HG03439 (cell line): Measurements from ENCODE around the gene PTPN11.
"Not testable (repeated sequence)": the region's sequence is repeated elsewhere in the genome, so short reads cannot be mapped to it uniquely, and the experiment has no call there.

Source experiments
- ATAC-seq: cut with Tn5 transposase; IDR thresholded peaks from one replicate; pipeline ENCODE4 v1.9.1; 2021; ENCODE audit warnings: mild to moderate bottlenecking, moderate library complexity; ENCODE audit not compliant: unreplicated experiment

PTPN11 gene

DNA sequence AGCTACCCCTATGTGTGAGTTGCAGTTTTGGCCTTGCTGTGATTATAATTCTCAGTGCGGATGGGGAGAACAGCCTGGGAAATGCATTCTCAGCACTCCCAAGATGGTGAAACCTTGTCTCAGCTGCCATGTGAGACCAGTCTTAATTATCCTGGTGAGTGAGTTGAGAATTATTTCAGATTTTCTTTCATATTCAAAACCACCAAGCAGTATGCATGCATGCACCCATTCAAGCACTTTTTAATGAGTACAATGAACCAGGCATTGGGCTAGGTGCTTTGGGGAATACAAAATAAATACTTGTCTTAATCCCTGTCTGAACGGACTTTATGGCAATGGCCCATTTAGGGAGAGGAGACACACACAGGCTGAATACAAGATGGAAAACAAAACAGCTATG lies 94.7 kb downstream of the PTPN11 start:
- ATAC-seq: no peak

DNA sequence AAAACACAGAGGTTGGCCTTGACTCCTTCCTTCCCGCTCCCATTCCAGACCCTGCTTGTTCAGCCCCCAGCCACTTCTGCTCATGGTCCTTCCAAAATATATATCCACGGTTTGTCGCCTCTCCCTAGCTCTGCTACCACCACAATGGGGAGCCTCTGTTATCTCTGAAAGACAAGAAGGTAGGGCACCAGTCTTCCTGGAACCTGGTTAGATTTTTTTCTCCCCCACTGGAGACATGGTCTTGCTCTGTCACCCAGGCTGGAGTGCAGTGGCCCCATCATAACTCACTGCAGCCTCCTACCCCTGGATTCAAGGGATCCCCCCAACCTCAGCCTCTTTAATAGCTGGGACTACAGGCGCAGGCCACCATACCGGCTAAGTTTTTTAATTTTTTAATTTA lies 95.7 kb downstream of the PTPN11 start:
- no peak for ATAC-seq

DNA sequence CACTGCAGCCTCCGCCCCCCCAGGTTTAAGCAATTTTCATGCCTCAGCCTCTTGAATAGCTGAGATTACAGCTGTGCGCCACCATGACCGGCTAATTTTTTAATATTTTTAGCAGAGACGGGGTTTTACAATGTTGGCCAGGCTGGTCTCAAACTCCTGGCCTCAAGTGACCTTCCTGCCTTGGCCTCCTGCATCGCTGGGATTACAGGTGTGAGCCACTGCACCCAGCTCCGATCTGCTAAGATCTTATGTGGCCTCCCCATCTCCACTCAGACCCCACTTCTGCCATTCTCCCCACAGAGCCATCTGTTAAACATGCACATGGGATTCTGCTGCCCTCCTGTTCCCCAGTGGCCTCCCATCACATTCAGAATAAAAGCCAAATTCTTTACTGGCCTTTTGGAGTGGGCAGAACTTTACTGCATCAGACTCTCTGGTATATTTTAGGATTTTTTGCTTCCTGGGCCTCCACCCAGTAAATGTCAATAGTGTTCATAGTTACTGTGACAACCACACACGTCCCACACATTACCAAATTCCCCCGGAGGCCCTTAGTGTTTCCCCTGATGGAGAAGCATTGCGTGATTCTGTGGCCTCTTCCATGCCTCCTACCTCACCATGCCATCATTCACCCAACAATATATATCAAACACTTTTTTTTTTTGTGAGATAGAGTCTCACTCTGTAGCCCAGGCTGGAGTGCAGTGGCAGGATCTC lies 96.3 kb downstream of the PTPN11 start:
- ATAC-seq: no peak

DNA sequence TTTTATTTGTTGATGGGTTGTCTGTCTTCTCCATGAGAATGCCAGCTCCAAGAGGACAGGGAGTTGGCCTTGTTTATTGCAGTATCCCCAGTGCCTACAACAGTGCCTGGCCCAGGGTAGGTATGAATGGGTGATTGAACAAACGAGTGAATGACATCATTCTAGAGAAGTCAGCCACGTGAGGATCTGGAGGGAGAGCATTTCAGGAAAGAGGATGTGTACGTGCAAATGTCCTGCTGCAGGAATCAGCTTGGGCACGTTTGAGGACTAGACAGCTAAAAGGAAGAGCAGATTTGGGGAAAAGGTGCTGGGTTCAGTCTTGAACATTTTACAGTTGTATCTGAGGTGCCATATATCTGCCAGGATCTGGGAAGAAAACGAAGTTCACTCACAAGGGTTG lies 97.1 kb downstream of the PTPN11 start:
- ATAC-seq: no peak

DNA sequence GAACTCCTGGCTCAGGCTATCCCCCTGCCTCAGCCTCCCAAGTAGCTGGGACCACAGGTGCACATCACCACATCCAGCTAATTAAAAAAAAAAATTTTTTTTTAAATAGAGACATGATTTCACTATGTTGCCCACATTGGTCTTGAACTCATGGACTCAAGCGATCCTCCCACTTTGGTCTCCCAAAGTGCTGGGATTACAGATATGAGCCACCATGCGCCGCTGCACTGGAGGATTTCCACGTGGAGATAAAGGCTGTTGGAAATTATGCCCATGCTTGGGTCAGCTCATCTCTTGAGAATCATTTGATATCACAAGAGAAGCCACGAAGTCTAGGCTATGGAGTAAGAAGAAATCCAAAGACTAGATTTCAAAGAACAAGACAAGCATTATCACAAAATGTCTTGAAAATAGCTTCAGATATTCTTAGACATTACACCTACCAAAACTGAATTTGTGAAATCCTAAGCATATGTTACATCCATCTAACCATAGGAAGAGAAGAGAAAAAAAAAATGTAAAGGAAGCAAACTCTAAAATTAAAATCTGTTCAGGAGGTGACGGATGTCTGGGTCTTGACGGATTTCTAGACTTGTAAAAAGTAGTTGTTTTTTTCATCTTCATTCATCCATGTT lies 99.1 kb downstream of the PTPN11 start:
- ATAC-seq: no peak

DNA sequence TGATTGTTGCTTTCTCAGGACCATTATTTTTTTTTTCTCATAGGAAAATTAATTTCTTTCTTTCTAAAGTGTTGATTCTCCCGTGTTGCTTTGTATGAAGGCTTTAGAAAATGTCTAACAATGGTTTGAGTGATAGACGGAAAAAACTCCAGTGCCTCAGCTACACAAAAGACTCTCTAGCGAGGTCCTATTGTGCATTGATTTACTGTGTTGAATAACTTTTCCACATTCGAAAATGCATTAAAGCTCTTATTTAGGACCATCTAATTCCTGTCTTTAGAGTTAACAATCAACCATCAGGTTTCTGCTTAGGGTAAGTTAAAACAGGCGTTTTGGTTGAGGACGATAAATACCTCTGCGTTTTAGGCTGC lies 99.6 kb downstream of the PTPN11 start:
- ATAC-seq: no peak

DNA sequence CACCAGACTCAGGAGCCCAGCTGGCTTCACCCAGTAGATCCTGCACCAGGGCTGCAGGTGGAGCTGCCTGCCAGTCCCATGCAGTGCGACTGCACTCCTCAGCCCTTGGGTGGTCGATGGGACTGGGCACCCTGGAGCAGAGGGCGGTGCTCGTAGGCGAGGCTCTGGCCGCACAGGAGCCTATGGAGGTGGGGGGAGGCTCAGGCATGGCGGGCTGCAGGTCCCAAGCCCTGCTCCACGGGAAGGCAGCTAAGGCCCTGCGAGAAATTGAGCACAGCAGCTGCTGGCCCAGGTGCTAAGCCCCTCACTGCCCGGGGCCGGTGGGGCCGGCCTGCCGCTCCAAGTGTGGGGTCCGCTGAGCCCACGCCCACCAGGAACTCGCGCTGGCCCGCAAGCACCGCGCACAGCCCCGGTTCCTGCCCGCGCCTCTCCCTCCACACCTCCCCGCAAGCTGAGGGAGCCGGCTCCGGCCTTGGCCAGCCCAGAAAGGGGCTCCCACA lies 101.1 kb downstream of the PTPN11 start:
- ATAC-seq: not testable (repeated sequence)

DNA sequence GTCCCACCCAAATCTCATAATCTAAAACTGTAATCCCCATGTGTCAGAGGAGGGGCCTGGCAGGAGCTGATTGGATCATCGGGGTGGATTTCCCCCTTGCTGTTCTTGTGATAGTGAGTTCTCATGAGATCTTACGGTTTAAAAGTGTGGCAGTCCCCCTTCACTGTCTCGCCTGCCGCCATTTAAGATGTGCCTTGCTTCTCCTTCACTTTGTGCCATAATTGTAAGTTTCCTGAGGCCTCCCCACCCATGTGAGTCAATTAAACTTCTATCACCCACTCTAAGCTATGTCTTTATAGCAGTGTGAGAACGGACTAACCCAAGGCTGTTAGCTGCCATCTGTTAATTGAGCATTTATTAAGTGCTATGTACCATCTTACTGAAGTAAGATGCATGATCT lies 105.1 kb downstream of the PTPN11 start:
- ATAC-seq: no peak

DNA sequence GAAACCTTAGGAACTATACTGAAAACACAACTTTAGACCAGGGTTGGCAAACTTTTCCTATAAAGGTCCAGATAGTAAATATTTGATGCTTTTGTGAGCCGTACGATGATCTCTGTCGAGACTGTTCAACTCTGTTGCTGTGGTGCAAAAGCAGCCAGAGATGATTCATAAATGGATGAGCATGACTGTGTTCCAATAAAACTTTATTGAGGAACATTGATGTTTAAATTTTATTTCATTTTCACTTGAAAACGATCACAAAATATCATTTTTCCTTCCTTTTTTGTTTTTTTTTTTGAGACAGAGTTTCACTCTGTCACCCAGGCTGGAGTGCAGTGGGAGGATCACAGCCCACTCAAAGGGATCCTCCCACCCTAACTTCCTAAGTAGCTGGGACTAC lies 105.5 kb downstream of the PTPN11 start:
- ATAC-seq: no peak

DNA sequence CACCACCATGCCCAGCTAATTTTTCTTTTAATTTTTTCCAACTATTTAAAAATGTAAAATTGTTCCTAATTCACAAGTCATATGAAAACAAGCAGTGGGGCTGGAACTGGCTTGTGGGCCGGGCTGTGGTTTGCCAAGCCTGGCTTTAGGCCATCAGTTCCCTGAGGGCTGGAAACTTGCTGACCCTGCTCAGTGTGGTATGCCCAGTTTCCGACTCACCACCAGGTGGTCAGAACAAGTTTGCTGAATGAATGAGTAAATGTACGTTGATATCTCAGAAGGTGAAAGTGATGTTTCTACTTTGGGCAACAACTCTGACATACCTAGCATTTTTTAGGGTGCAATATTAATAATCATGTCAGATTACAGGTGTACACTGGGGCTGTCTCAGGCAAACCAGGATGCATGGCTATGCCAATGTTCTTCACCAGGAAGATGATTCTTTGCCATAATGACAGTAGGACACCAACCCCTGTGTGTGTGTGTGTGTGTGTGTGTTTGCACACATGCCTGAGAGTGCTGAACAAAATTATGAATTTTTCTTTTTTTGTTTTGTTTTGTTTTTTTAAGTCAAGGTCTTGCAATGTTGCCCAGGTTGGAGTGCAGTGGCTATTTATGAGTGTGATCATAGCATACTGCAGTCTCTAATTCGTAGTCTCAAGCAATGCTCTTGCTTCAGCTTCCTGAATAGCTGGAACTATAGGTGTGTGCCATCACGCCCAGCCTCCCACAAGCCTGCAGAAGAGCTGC lies 106.1 kb downstream of the PTPN11 start:
- ATAC-seq: no peak

DNA sequence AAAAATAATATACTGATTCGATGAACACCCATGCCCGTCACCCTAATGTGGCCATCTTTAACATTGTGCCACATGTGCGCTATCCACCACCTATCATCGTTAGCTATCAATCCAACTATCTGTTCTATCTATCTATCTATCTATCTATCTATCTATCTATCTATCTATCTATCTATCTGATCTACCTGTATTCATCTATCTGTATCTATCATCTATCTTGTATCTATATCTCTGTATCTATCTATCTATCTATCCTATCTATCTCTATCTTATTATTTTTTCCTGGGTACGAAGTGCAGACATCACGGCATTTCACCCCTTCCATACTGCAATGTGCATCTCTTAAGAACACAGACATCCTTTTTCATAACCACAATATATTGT lies 106.7 kb downstream of the PTPN11 start:
- ATAC-seq: no peak

DNA sequence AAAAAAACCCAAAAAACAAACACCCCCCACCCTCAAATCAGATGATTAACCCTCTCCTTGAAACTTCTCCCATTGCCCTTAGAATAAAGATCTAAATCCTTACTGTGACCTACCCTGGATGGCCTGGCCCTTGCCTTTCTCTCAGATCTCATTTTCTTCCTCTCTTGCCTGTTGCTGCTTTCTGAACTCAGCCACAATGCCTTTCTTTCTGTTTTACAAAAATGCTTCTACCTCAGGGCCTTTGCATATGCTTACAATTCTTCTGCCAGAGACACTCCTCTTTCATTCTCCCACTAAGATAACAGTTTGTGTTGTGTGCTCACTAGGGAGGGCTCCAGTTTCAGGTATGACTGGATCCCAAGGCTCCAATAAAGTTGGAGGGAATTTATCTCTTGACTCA lies 108.3 kb downstream of the PTPN11 start:
- no peak for ATAC-seq

DNA sequence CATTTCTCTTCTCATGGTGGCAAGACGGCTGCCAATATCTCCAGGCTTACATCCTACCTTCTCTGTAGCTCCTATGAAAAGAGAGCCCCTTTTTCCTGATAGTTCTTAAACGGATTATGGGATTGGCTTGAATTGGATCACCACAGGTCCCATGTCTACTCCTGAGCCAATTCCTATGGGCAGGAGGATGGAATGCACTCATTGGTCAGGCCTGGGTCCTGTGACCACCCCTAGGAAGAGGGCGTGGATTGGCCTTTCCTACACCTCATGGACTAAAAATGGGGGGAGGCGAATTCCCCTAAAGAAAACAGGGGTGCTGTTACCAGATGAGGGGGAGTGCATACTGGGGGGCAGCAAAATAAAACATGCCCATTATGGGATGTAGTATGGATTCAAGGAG lies 108.8 kb downstream of the PTPN11 start:
- no peak for ATAC-seq

DNA sequence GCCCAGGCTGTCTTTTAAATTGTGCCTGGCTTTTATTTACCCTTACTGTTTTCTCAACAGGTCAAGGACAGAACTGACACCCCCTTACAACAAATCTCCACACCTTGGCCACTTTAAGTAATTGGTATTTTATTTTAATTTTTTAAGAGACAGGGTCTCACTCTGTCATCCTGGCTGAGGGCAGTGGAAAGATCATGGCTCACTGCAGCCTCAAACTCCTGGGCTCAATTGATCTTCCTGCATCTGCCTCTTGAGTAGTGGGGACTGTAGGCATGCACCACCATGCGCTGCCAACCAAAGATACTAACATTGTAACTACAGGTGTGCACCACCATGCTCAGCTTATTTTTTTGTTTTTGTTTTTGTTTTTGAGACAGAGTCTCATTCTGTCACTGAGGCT lies 109.8 kb downstream of the PTPN11 start:
- ATAC-seq: no peak

DNA sequence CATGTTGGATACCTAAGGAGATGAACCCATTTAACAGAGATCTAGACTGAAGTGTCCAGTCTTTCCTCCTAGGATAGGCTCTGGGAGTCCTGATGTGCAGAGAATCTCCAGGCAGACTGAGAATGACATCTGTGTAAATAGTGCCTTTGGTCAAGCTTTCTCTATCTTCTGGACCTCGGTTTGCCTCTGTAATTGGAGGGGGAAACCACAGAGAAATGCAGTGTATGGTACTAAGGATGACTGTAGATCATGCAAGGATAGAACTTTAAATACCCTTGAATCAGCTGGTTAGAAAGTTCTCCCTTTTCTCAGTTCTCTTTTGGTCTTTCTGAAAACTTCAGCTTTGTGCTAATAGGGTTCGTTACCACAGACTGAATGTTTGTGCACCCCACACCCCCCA lies 112.2 kb downstream of the PTPN11 start:
- no peak for ATAC-seq

DNA sequence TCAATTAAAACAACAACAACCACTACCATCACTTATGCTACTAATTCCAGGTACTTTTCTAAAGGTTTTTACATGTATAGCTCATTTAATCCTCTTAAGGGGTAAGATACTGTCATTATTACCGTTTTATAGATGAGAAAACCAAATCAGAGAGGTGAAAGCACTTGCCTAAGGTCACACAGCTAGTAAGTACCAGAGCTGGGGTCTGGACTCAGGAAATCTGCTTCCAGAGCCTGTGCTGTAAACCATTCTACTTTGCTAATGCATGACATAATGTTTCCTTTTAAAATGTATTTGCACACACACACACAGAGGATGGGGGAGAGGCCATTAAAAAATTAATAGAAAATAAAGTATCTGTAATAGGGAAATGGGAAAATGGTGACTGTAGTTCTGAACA lies 113.4 kb downstream of the PTPN11 start:
- ATAC-seq: no peak

DNA sequence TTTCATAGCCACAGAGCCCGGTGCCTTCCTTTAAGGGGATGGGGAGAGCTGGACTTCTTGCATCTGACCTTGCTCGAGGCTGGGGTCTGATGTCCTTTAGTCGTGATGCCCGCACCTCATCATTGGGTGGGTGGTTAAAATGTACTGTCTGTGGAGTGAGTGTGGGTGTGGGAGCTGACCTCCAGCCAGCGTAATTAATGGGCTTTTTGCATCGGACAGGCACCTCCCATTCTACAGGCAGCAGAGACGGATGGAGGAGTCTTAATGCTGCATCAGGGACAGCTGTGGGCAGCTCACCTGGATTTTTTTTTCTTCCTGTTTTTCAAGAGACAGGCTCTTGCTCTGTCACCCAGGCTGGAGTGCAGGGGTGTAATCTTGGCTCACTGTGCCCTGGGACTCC lies 114.8 kb downstream of the PTPN11 start:
- ATAC-seq: no peak

DNA sequence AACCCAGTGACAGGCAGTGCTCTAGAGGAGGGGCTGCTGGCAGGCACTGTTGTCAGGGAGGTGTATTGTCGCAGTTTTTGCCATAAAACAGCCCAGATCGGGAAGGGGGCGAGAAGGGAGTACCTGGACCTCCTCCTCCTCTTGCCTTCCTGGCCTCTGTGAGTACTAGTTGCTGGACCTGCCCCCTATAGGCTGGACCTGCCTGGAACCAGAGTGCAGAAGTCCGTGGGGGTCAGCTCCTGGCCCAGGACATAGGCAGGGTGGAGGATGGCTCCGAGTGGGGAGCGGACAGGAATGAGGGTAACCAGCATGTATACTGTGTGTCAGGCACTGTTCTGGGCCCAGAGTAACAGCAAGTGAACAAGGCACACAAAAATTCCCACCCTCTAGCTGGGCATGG lies 116.3 kb downstream of the PTPN11 start:
- ATAC-seq: no peak

DNA sequence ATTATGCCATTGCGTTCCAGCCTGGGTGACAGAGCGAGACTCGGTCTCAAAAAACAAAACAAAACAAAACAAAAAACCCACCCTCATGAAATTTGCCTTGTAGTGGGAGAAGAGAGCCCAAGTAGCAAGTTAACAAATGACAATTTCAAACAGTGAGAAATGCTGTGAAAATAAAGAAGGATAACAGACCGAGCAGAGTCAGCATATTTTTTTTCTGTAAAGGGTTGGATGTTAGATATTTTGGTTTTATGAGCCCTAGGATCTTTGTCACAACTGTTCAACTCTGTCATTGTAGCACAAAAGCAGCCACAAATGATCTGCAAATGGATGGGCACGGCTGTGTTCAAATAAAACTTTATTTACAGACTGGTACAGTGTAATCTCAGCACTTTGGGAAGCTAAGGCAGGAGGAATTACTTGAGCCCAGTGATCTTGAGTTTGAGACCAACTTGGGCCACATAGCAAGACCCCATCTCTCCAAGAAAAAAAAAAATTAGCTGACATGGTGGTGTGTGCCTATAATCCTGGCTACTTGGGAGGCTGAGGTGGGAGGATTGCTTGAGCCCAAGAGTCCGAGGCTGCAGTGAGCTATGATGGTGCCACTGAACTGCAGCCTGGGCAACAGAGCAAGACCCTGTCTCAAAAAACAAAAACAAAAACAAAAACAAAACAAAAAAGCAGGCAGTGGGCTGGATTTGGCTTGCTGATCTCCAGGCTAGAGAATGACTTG lies 117.1 kb downstream of the PTPN11 start:
- ATAC-seq: no peak

DNA sequence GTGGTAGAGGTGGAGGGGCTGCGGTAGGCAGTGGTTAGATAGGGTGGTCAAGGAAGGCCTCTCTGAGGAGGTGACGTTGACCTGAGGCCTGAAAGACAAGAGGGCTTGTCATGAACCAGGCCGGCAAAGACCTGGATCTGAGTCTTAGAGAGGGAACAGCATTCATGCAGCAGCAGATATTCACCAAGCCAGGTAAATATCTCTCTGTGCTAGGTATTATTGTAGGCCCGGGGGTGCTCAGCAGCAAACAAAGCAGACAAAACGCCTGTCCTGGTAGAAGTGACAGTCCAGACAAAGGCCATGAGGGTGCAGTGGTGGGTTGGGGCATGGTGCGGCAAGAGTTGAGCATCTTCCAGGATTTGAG lies 117.6 kb downstream of the PTPN11 start:
- no peak for ATAC-seq

DNA sequence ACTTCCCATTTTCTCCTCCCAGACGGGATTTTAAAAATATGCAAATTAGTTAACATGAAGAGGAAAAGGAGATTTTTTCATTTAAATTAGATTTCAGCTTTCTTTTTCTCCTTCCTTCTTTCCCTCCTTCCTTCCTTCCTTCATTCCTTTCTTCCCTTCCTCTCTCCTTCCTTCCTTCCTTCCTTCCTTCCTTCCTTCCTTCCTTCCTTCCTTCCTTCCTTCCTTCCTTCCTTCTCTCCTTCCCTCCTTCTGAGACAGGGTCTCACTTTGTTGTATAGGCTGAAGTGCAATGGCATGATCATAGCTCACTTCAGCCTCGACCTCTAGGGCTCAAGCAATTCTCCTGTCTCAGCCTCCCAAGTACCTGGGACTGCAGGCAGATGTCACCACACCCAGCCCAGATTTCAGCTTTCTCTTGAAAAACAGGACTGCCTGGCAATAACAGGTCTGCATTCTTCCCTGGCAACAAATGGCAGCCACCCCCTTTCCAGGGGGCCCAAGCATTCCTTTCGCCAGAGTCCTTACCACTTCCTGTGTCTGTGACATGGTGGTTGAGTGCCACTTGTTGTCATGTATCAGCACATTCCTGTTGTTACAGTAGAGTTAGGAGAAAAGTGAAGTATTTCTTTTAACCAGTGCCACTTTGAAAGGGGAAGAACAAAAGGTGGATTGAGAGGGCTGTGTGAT lies 119.1 kb downstream of the PTPN11 start:
- no peak for ATAC-seq
